Amniotic stem cell (primary cell): ENCODE data around the gene DNLZ.

Source experiments
- DNase-seq: peaks from one replicate; lab custom pipeline; 2025; lab: John Stamatoyannopoulos, UW

Gene DNLZ

GRCh38 chr9:136375096-136375495 is 11.6 kb upstream of the DNLZ start:
- DNase-seq: no peak

- no peak for DNase-seq
These were observed 10.6 kb upstream of the DNLZ start for GRCh38 chr9:136374183-136374575.

- no peak for DNase-seq
These were observed 10.0 kb upstream of the DNLZ start, which contains the start of gene CARD9 for GRCh38 chr9:136373300-136374182. TSS of gene CARD9 (minus strand) at chr9:136373669. CDS start at chr9:136372078, 1,591 bp downstream.

GRCh38 chr9:136372561-136373299 is 9.2 kb upstream of the DNLZ start:
- no peak for DNase-seq

GRCh38 chr9:136372006-136372405 is 8.5 kb upstream of the DNLZ start:
- DNase-seq: no peak

GRCh38 chr9:136371533-136371880 is 8.0 kb upstream of the DNLZ start:
- DNase-seq: no peak

GRCh38 chr9:136370687-136371532 is 7.4 kb upstream of the DNLZ start:
- no peak for DNase-seq

GRCh38 chr9:136370037-136370436 is 6.5 kb upstream of the DNLZ start:
- DNase-seq: no peak

GRCh38 chr9:136368190-136368589 is 4.6 kb upstream of the DNLZ start:
- DNase-seq: no peak

GRCh38 chr9:136367296-136368145 is 4.0 kb upstream of the DNLZ start:
- DNase-seq: no peak

GRCh38 chr9:136366826-136367225 is 3.3 kb upstream of the DNLZ start:
- DNase-seq: no peak

GRCh38 chr9:136365775-136366222 is 2.3 kb upstream of the DNLZ start:
- no peak for DNase-seq

- DNase-seq: no peak
These were observed 1.6 kb upstream of the DNLZ start for GRCh38 chr9:136364942-136365774.

GRCh38 chr9:136363949-136364748 is 605 bp upstream of the DNLZ start:
- no peak for DNase-seq

- DNase-seq: no peak
These were observed 1.1 kb downstream of the DNLZ start for GRCh38 chr9:136362450-136362784.

GRCh38 chr9:136361754-136362449 is 1.6 kb downstream of the DNLZ start:
- no peak for DNase-seq

- DNase-seq: no peak
These were observed 2.3 kb downstream of the DNLZ start for GRCh38 chr9:136361047-136361753.
